WI38 (cell line): ENCODE results near the gene RALGAPA2.

Experiments used
- H3K4me3 ChIP-seq: 2 replicates; pipeline ENCODE4 v1.5.1; 2011; ENCODE audit warnings: low read depth, mild to moderate bottlenecking, control low read depth, low read length
- TF ChIP-seq, protein P1 (sequence below): IDR thresholded peaks from 2 replicates; pipeline ENCODE4 v1.5.1; 2012; ENCODE audit warnings: low read depth, mild to moderate bottlenecking, control low read depth, low read length

The RALGAPA2 gene

DNA sequence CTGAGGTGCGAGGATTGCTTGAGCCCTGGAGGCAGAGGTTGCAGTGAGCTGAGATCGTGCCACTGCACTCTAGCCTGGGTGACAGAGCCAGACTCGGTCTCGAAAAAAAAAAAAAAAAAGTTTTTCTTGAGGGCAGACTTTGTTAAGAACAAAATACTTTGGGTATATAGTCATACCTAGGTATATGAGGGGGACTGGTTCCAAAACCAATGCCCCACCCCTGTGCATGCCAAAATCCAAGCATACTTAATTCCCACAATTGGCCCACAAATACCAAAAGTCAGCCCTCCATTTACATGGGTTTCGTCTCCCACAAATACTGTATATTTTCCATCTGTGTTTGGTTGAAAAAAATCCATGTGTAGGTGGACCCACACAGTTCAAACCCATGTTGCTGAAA lies 224.6 kb downstream of the RALGAPA2 start:
- H3K4me3 ChIP-seq = no peak overlapping the region

DNA sequence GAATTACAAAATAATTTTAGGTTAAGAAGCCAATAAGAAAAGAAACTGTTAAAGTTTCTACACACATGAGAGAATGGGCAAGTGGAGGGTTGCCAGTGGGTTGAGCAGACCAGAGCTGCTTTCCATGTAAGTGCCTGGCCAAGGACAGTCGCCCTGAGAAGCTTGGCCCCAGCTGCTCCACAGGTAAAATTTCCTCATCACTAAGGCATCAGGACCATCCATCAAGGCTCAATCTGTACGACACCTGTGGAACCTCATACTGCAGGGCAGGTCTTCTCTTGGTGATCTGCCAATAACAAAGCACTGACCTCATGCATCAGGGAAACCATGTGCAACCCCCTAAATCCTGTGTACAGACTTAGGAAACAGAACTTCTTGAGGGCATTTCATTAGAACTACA lies 229.1 kb downstream of the RALGAPA2 start:
- H3K4me3 ChIP-seq = no peak overlapping the region
- TF ChIP-seq, protein P1, sequence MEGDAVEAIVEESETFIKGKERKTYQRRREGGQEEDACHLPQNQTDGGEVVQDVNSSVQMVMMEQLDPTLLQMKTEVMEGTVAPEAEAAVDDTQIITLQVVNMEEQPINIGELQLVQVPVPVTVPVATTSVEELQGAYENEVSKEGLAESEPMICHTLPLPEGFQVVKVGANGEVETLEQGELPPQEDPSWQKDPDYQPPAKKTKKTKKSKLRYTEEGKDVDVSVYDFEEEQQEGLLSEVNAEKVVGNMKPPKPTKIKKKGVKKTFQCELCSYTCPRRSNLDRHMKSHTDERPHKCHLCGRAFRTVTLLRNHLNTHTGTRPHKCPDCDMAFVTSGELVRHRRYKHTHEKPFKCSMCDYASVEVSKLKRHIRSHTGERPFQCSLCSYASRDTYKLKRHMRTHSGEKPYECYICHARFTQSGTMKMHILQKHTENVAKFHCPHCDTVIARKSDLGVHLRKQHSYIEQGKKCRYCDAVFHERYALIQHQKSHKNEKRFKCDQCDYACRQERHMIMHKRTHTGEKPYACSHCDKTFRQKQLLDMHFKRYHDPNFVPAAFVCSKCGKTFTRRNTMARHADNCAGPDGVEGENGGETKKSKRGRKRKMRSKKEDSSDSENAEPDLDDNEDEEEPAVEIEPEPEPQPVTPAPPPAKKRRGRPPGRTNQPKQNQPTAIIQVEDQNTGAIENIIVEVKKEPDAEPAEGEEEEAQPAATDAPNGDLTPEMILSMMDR = no peak

More for the DNA sequence above, 224.6 kb downstream of the RALGAPA2 start:
- TF ChIP-seq, protein P1 = no peak

DNA sequence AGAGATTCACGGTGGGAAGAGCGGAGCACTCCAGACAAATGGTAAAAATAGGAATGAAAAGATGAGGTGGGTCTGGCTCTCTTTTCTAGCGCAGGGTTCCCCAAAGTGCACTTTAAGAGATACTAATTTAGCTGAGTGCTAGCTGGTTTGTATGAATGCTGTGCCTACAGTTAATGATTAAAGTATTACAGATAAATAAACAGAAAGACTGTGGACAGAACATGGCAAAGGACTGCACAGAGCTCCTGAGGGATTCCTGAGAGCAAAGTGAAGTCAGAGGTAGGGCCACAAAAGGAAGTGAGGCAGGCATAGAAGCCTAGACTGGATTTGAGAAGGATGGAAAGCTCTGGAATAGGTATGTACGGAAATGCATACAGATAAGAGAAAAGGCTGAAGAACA lies 230.0 kb downstream of the RALGAPA2 start:
- no peak overlapping the region for H3K4me3 ChIP-seq
- TF ChIP-seq, protein P1 = no peak

DNA sequence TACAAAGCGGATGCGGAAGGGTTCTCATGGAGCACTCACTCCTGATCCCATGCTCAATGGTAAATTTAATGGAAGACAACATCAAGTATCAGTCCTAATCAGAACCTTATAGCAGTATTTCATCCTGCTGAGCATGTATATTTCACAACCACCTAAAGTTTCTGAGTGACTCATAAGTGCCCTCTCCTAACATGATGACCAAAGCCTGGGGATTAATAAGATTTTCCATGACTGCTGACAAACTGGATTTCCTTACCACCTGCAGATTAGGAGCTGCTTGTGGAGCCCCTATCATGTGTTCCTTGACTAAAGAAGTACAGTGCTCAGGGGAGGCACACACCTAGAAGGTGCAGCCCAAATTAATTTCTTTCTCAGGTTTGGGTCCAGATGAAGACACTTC lies 231.8 kb downstream of the RALGAPA2 start:
- TF ChIP-seq, protein P1 = no peak
- no peak overlapping the region for H3K4me3 ChIP-seq

DNA sequence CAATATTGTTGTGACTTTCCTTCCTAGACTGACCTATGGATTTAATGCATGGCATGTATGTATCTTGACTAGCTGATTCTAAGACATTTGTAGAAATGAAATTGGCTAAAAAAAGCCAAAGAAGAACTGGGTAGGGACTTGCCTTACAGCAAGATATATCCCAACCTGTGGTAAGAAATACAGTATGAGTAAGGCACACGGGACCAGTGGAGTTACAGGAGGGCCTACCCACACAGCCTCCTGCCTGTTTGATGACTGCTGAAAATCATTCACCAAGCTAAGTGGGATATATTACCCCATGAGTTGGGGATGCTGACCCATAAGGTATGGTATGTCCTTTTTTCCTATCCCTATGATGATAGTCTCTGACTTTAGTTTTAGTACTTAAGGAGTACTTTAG lies 232.3 kb downstream of the RALGAPA2 start:
- TF ChIP-seq, protein P1 = no peak
- H3K4me3 ChIP-seq = no peak overlapping the region

DNA sequence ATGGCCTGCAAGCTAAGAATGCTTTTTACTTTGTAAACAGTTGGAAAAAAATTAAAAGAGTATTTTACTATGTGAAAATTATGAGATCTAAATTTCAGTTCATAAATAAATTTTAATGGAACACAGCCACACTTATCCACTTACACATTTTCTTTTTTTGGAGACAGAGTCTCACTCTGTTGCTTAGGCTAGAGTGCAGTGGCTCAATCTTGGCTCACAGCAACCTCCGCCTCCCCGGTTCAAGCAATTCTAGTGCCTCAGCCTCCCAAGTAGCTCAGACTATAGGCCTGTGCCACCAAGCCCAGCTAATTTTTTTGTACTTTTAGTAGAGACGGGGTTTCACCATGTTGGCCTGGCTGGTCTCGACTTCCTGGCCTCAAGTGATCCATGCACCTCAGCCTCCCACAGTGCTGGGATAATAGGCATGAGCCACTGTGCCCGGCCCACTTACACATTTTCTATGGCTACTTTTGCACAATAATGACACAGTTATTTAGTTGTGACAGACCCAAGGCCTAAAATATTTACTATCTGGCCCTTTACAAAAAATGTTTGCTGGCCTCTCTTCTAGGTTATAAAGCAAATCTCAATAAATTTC lies 234.9 kb downstream of the RALGAPA2 start:
- H3K4me3 ChIP-seq = no peak overlapping the region
- TF ChIP-seq, protein P1 = no peak

GRCh38 chr20:20476504-20476903 lies 235.9 kb downstream of the RALGAPA2 start:
- TF ChIP-seq, protein P1 = no peak
- H3K4me3 ChIP-seq = no peak overlapping the region
